K562 (cell line): ENCODE results near the gene NQO2. TPM values are rescaled to one million over a fixed set of nuclear protein-coding genes. Genes with fewer than 3 reads are reported as not detected.
A peak's percentile ranks its signal among the peaks of the same experiment; 100 is the strongest.

Experiments
- ARID3A ChIP-seq: IDR thresholded peaks from 2 replicates; pipeline ENCODE4 v1.6.1; 2012; ENCODE audit warnings: low read depth, low read length, improper control_type of control experiment, borderline replicate concordance
- BMI1 ChIP-seq: fragments of 150-350 bp; IDR thresholded peaks from 2 replicates; pipeline ENCODE4 v1.6.1; 2014; ENCODE audit warnings: low read length
- BRD9 ChIP-seq: fragments of 450-650 bp; IDR thresholded peaks from 2 replicates; pipeline ENCODE4 v1.6.1; 2018; ENCODE audit warnings: low read depth; ENCODE audit not compliant: partially characterized antibody
- CCNT2 ChIP-seq: IDR thresholded peaks from 2 replicates; pipeline ENCODE4 v1.6.1; 2011; ENCODE audit warnings: borderline replicate concordance, low read depth, mild to moderate bottlenecking, moderate library complexity, mixed read lengths, low read length; ENCODE audit not compliant: insufficient read length; ENCODE audit errors: extremely low read depth
- GATA2 ChIP-seq: sonication (generic); formaldehyde crosslinking; IDR thresholded peaks from 2 replicates; pipeline ENCODE4 v1.4.0; 2020; ENCODE audit warnings: mild to moderate bottlenecking, missing genetic modification reagents
- HEY1 ChIP-seq: fragments of 250-450 bp; sonication (Bioruptor Pico); IDR thresholded peaks from 2 replicates; pipeline ENCODE4 v1.5.0; 2020; ENCODE audit warnings: mild to moderate bottlenecking, moderate library complexity, borderline replicate concordance
- HLTF ChIP-seq: fragments of 450-650 bp; IDR thresholded peaks from 2 replicates; pipeline ENCODE4 v1.6.1; 2016
- HNRNPL ChIP-seq: fragments of 200-400 bp; formaldehyde crosslinking; IDR thresholded peaks from 2 replicates; pipeline ENCODE4 v1.6.1; 2017; ENCODE audit warnings: low read depth, mild to moderate bottlenecking, low read length
- KAT7 ChIP-seq: sonication (generic); formaldehyde crosslinking; IDR thresholded peaks from 2 replicates; pipeline ENCODE4 v1.8.0; 2022; ENCODE audit warnings: missing genetic modification reagents, mild to moderate bottlenecking, borderline replicate concordance
- KDM4B ChIP-seq, 2 experiments: fragments of 450-650 bp in 1 of 2; sonication (generic) in 1 of 2; IDR thresholded peaks; 2 replicates each; pipeline ENCODE4 v1.6.1; 2016 to 2017; ENCODE audit warnings: borderline replicate concordance in 2 of 2, antibody characterized with exemption in 1 of 2, low read depth in 1 of 2, mild to moderate bottlenecking in 1 of 2
- KLF1 ChIP-seq: fragments of 450-650 bp; IDR thresholded peaks from 2 replicates; pipeline ENCODE4 v1.6.1; 2016; ENCODE audit warnings: missing genetic modification characterization, missing compliant biosample characterization
- NR0B1 ChIP-seq: fragments of 450-650 bp; IDR thresholded peaks from one replicate; pipeline ENCODE4 v1.6.1; 2018; ENCODE audit warnings: mild to moderate bottlenecking, moderate library complexity; ENCODE audit not compliant: partially characterized antibody
- NR3C1 ChIP-seq: sonication (generic); formaldehyde crosslinking; IDR thresholded peaks from 2 replicates; pipeline ENCODE4 v1.8.1; 2022; ENCODE audit warnings: missing genetic modification reagents
- SIX5 ChIP-seq, 2 experiments: IDR thresholded peaks; 2 replicates each; pipeline ENCODE4 v1.6.1; 2011; ENCODE audit warnings: low read length in 2 of 2, borderline replicate concordance in 1 of 2, low read depth in 1 of 2, mild to moderate bottlenecking in 1 of 2, moderate library complexity in 1 of 2; ENCODE audit not compliant: insufficient read depth in 1 of 2
- ZNF146 ChIP-seq: IDR thresholded peaks from one replicate; pipeline ENCODE4 v1.6.1; 2018; ENCODE audit warnings: missing compliant biosample characterization; ENCODE audit not compliant: unreplicated experiment
- ZNF408 ChIP-seq: fragments of 250-450 bp; sonication (Bioruptor Pico); IDR thresholded peaks from 2 replicates; pipeline ENCODE4 v1.4.0; 2020; ENCODE audit warnings: low read depth, mild to moderate bottlenecking, moderate library complexity
- polyA plus RNA-seq, 8 experiments: library from polyadenylated mRNA; depleted of rRNA in 4 of 8; stranded (reverse) in 5 of 8; unstranded in 3 of 8; fragments of >200 nt; fragmentation: Nextera tagmentation in 2 of 8; fragmentation: Illumina TruSeq in 1 of 8; extraction: Ambion mirVana in 2 of 8; extraction: Trizol in 1 of 8; gene quantifications; 2 replicates each; pipeline versions ENCODE4 v1.2.1 to v1.2.3, GENCODE V29; 2011 to 2014; ENCODE audit warnings: inconsistent platforms in 1 of 8, missing spikeins in 1 of 8
- total RNA-seq, 7 experiments: library from RNA; depleted of rRNA in 6 of 7; stranded (reverse); fragments of >200 nt in 6 of 7; fragmentation: Illumina TruSeq in 2 of 7; extraction: Trizol in 2 of 7; gene quantifications; 2 replicates each; pipeline versions ENCODE4 v1.2.1 to v1.2.3, GENCODE V29; 2011 to 2021; ENCODE audit warnings: low replicate concordance in 1 of 7
- TF ChIP-seq, protein P1 (sequence below), 2 experiments: fragments of 150-350 bp in 1 of 2; IDR thresholded peaks; 2 replicates each; pipeline ENCODE4 v1.6.1; 2012 to 2016; ENCODE audit warnings: low read depth in 2 of 2, low read length in 2 of 2, mild to moderate bottlenecking in 1 of 2, moderate library complexity in 1 of 2

NQO2 gene
- total and polyA plus RNA-seq, 9 of the 15 experiments (the other 6 are each of a cell fraction or from before 2014, with no cell fraction given) = 54.6 to 214 (median 116) TPM

DNA sequence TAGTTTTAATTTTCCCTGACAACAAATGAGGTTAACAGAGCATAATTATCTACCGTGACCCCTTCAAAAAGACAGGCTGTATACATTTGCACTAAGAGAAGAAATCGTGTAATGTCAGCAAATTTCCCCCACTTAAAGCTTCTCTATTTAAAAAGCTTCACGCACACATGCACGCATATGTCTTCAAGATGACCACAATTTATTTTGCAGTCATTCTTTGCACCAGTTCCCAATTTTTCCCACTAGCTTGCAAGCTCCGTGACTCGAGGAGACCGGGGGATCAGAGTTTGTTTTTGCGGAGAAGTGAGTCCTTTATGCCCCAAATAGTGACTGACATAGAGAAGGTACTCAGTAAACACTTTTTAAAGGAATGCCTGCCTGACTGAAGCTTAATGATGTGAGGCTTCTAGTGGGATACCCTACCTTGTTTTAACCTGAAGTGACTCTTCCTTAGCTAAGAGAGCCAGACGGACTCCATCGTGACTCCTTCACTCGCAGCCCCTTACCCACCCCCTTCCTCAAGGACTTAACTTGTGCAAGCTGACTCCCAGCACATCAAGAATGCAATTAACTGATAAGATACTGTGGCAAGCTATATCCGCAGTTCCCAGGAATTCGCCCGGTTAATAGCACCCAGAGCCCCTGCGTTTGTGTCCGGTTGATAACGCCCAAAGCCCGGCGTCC is 9.3 kb upstream of the NQO2 start (continued):
- no peak for TF ChIP-seq NR0B1
- TF ChIP-seq KAT7 (CRISPR knock-in tag) = no peak
- TF ChIP-seq BRD9 = peak; percentile 32
- TF ChIP-seq HLTF = 0 out of 2 replicates have a peak, but pooled peaks have one; percentile 14
- no peak for TF ChIP-seq NR3C1 (CRISPR knock-in tag)
- TF ChIP-seq HNRNPL = no peak
- TF ChIP-seq SIX5 (IDR thresholded peaks at IDR 0.05; ENCODE audit: borderline replicate concordance in 1 of 2, insufficient read depth in 1 of 2, low read depth in 1 of 2, low read length in 2 of 2) = no peak
- TF ChIP-seq KLF1 (tag) = peak; percentile 40; the same call in 1 of the 2 replicates
- no peak for TF ChIP-seq HEY1 (CRISPR knock-in tag)
- TF ChIP-seq BMI1 = no peak
- no peak for TF ChIP-seq KDM4B (IDR thresholded peaks at IDR 0.05; ENCODE audit: borderline replicate concordance in 2 of 2, low read depth in 1 of 2)
- TF ChIP-seq ARID3A = peak; percentile 96
- TF ChIP-seq ZNF408 (CRISPR knock-in tag) = no peak
- no peak for TF ChIP-seq ZNF146
- TF ChIP-seq, protein P1, sequence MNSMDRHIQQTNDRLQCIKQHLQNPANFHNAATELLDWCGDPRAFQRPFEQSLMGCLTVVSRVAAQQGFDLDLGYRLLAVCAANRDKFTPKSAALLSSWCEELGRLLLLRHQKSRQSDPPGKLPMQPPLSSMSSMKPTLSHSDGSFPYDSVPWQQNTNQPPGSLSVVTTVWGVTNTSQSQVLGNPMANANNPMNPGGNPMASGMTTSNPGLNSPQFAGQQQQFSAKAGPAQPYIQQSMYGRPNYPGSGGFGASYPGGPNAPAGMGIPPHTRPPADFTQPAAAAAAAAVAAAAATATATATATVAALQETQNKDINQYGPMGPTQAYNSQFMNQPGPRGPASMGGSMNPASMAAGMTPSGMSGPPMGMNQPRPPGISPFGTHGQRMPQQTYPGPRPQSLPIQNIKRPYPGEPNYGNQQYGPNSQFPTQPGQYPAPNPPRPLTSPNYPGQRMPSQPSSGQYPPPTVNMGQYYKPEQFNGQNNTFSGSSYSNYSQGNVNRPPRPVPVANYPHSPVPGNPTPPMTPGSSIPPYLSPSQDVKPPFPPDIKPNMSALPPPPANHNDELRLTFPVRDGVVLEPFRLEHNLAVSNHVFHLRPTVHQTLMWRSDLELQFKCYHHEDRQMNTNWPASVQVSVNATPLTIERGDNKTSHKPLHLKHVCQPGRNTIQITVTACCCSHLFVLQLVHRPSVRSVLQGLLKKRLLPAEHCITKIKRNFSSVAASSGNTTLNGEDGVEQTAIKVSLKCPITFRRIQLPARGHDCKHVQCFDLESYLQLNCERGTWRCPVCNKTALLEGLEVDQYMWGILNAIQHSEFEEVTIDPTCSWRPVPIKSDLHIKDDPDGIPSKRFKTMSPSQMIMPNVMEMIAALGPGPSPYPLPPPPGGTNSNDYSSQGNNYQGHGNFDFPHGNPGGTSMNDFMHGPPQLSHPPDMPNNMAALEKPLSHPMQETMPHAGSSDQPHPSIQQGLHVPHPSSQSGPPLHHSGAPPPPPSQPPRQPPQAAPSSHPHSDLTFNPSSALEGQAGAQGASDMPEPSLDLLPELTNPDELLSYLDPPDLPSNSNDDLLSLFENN (IDR thresholded peaks at IDR 0.05; ENCODE audit: low read depth in 2 of 2, low read length in 2 of 2) = peak in 1 of 2 experiments; percentile 85; a peak in 2 of 4 replicates
- TF ChIP-seq GATA2 = peak; percentile 37; the same call in 1 of the 2 replicates
- TF ChIP-seq CCNT2 = peak; percentile 58
